Kasumi-1 (cell line): ENCODE results near the gene IFITM10.
A peak's percentile ranks its signal among the peaks of the same experiment; 100 is the strongest.

Source experiments
- DNase-seq, 2 experiments: peaks; one replicate each; lab custom pipeline; 2025; lab: John Stamatoyannopoulos, UW

Gene IFITM10

DNA sequence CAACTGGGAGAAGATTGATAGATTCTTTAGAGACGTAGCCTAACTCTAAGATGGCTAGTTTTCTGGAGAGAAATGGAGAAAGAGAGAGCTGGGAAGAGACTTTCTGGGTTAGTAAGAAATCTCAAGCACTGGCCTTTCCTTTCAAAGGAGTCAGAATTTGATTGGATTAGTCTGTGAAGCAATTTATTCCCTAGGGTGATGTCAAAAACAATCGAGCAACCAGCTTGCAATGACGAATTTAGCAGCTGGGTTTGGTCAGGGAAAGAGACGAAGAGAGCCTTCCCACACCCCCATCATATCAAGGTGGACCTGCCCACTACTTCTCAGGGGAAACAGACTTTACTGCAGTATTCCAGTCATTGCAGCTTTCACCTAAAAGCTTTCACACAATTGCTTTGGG, 42.6 kb downstream of the IFITM10 start:
- DNase-seq = no peak

DNA sequence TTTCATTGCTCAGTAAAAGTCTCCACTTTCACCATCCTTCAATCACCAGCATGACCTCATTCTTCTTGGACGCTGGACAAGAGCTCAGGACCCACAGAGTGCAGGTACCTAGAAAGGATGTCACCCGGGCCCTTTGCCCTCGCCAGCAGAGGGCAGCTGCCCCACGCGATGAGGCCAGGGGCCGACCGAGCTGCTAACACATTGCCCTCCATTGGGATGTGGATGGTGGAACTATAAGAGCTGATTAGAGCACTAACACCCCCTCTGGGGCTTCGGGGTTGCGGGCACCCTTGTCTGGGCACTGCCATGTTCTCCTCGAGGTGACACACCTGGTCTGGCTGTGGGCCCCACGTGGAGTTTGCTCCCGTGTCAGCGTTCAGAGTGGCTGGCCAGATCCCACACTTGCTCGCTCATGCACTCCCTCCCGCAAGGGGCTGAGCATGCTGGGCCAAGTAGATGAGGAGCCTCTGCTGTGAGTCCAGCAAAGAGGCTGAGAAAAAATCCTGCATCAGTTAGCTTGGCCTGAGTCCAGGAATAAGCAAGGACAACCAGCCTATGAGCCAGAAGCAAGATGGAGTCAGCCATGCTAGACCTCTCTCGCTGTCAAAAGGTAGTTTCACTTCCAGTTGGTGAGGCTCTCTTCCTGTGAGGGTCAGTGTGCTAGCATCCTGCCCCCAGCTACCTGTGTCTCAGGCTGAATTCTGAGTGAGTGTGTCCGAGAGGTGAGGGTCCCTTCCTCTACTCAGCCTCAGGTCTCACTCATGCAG, 43.6 kb downstream of the IFITM10 start:
- peak; percentile 59 to 64 for DNase-seq

- DNase-seq = no peak
Observed at GRCh38 chr11:1705126-1706052, 45.0 kb downstream of the IFITM10 start.

GRCh38 chr11:1703146-1703545, 47.2 kb downstream of the IFITM10 start:
- DNase-seq = no peak

DNA sequence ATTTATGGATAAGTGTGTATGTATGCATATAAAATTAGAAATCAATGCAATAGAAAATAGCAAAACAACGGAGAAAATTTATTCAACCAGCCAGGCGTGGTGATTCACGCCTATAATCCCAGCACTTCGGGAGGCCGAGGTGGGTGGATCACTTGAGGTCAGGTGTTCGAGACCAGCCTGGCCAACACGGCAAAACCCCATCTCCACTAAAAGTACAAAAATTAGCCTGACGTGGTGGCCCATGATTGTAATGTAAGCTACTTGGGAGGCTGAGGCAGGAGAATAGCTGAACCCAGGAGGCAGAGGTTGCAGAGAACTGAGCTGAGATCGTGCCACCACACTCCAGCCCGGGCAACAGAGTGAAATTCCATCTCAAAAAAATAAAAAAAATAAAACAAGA, 47.9 kb downstream of the IFITM10 start:
- no peak for DNase-seq

GRCh38 chr11:1701091-1701807, 49.1 kb downstream of the IFITM10 start:
- DNase-seq = no peak

DNA sequence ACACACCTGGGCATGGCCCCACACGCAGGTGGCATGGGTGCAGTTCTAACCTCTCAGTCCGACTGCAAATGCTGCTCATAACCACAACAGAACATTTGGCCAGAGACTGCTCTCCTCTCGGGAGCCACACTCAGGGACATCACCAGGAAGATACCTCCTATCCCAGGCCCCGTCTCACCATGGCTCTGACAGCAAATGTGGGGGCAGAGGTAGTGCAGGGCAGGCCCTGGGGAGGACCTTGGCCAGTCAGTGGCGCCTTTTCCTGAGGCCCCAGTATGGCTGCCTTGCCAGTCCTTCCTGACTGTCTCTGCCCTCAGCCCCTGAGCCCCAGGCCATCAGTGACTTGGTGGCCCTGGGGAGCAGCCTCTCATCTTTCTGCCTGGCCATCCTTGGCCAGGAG, 50.6 kb downstream of the IFITM10 start:
- no peak for DNase-seq

DNA sequence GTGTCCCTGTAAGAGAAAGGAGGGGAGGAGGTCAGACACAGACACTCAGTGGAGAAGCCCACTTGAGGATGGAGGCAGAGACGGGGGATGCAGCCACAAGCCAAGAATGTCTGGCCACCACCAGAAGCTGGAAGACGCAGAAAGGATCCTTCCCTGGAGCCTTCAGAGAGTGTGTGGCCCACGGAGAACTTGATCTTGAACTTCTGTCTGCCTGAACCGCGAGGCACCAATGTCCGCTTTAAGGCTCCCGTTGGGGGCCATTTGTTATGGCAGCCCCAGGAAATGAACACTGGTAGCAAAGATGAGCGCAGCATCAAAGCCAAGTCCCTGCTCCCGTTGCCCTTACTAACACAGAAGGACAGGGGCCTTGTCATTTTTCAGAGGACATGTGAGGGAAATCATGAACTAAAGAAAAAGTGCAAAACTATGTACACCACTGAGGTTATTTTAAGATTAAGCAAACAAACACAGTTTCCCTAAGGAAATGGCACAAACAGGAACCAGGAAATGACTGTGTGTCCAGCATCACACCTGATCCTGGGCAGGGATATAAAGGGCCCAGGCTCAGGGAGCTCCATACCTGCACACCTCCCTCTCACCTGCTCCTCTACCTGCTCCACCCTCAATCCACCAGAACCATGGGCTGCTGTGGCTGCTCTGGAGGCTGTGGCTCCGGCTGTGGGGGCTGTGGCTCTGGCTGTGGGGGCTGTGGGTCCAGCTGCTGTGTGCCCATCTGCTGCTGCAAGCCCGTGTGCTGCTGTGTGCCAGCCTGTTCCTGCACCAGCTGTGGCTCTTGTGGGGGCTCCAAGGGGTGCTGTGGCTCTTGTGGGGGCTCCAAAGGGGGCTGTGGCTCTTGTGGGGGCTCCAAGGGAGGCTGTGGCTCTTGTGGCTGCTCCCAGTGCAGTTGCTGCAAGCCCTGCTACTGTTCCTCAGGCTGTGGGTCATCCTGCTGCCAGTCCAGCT, 53.5 kb downstream of the IFITM10 start, which contains the start of gene KRTAP5-6:
Gene KRTAP5-6 (plus strand): TSS at position 588 of the 963 bp plus-strand sequence. CDS start 51 bp downstream, at position 639.
- DNase-seq = no peak

GRCh38 chr11:1695548-1696108, 54.8 kb downstream of the IFITM10 start:
- no peak for DNase-seq

GRCh38 chr11:1694846-1695547, 55.4 kb downstream of the IFITM10 start:
- no peak for DNase-seq

DNA sequence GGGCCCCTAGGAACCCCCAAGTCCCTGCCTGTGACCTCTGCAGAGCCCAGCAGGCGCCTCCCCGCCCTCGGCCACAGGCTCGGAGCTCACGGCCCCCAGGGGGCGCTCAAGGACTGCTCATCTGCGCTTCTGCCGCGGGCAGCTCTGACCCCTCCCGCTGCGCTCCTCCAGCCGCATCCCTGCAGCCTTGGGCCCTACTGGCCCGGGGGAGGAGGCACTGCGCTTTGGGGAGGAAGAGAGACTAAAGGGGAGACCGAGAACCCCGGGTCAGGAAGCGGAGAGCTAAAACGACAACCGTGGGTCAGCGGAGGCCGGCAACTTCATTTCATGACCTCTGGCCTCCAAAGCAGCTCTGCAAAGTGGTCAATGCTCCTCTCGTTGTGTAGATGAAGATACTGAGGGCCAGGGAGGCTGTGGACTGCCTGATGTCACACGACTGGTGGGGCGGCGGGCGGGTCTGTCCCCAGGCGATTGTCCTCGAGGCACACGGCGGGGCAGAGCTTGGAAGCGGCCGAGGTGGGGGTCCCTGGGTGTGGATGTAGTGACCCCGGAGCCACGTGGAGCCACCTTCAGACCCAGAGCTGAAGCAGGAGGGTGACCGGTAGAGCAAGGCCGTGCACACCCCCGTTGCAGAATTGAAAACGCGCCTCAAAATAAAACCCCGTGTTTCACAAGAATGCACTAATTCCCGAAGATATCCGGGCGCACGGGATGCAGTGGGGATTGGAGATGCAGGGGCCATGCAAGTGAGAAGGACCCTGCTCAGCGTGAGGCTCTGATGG, 56.1 kb downstream of the IFITM10 start:
- peak; percentile 79 to 81 for DNase-seq

GRCh38 chr11:1693327-1694063, 56.9 kb downstream of the IFITM10 start:
- DNase-seq = peak; percentile 48 to 75

GRCh38 chr11:1692708-1693326, 57.6 kb downstream of the IFITM10 start:
- no peak for DNase-seq

DNA sequence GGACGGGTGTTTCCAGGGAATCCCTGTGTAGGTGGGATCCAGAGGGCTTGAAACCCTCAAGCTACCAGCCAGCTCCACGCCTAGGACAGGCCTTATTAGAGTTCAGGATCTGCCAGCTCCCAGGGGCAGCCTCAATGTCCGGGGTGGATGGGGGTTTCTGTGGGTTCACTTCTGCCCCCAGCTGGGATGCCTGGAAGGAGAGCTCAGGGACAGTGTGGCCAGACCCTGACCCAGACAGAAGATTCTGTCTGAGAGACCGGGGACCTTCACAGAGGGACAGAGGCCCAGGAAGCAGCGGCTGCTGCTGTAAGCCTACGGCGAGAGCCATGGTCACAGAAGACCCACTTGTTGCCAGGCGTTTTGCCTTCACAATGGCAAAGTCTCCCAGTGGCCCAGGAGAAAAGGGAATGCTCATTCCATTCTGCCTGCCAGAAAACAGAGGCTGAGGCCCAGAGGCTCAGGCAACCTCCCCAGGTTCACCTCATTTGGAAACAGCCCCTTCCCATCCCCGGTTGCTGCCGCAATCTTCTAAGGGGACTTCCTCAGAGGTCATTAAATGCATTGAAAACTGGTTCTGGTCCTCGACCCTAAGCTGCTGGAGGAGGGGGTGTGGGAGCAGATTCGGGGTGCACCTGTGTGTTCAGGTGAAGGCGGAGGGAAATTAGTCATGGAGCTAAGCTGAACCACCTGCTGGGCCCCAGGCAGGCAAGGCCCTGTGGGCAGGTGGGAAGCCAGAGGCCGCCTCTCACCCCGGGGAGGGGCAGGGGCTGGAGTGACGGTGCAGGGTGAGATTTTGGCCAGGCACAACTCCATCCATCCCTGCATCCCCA, 58.3 kb downstream of the IFITM10 start:
- no peak for DNase-seq

DNA sequence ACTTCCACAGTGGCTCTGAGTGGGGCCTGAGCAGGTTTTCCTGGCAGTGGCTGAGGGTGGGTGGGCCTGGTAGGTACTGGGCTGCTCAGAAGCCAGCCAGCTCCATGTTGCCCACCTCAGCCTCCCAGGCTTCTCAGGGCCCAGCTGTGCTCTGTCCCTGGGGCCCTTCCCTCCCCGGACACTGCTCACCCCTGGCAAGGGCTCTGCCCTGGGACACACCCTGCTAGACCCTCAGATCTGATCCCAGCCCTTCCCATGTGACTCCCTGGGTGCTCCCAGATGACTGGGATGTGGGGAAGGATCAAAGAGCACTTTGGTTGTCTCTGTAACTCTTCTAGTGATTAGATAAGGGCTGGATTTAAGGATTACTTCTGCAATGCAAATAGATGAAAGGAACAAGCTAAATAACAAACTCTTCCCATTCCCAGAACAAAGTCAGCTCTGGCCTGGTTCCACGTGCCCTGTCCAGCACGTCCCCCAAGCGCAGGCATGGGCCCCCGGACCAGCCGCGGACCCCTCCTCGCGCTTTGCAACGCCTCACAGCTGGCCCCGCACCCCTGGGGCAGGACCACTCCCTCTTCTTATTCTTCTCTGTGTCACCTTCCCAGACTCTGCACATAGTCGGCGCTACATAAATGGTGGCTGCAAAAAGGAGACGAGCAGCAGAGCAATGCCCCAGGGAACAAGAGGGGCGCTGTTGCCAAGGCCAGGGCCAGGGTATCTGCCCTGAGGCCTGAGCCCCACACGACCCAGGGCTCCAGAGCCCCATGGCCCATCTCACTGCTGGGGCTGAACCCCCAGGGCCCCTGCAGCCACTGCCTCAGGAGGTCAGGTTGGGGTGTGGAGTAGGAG, 59.1 kb downstream of the IFITM10 start:
- no peak for DNase-seq
